ENCODE results near the gene ANAPC13.
A peak's percentile ranks its signal among the peaks of the same experiment; 100 is the strongest.

DNA sequence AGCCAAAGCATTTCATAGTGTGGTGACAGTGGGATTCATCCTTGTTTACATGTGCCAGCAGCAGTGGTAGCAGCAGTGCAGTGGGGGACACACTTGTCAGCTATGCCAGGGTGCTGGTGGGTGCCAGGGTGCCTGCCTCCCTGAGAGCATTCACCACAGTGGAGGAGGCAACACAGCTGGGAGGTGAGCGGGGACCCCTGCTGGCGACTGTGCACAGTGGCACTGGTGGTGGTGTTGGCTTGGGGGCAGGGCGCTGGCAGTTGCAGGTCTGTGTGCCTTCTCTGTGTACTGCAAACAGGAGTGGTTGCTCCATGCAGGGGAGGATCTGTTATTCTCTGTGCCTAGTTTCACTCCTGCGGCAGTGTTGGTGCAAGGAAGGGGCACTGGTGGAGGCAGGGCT lies 41.3 kb upstream of the ANAPC13 start:
- TF ChIP-seq, protein P1, sequence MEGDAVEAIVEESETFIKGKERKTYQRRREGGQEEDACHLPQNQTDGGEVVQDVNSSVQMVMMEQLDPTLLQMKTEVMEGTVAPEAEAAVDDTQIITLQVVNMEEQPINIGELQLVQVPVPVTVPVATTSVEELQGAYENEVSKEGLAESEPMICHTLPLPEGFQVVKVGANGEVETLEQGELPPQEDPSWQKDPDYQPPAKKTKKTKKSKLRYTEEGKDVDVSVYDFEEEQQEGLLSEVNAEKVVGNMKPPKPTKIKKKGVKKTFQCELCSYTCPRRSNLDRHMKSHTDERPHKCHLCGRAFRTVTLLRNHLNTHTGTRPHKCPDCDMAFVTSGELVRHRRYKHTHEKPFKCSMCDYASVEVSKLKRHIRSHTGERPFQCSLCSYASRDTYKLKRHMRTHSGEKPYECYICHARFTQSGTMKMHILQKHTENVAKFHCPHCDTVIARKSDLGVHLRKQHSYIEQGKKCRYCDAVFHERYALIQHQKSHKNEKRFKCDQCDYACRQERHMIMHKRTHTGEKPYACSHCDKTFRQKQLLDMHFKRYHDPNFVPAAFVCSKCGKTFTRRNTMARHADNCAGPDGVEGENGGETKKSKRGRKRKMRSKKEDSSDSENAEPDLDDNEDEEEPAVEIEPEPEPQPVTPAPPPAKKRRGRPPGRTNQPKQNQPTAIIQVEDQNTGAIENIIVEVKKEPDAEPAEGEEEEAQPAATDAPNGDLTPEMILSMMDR (conservative IDR thresholded peaks at IDR 0.05), result peak; percentile 25
- no peak for TF ChIP-seq ZFX (IDR thresholded peaks at IDR 0.05)
